ENCODE data around the gene FLT4. TPM values are rescaled to one million over a fixed set of nuclear protein-coding genes. Genes with fewer than 3 reads are reported as not detected.

FLT4 gene
- total RNA-seq, 1 donor from 2014 or later = 2.3 TPM

GRCh38 chr5:180605554-180606214, 43.7 kb downstream of the FLT4 start:
- no peak for DNase-seq

- no peak for DNase-seq
These were observed 45.1 kb downstream of the FLT4 start for GRCh38 chr5:180604271-180604670.

- no peak for DNase-seq
These were observed 46.3 kb downstream of the FLT4 start for GRCh38 chr5:180603076-180603594.

GRCh38 chr5:180602481-180603075, 46.8 kb downstream of the FLT4 start:
- DNase-seq = no peak

- DNase-seq = no peak
These were observed 47.6 kb downstream of the FLT4 start for GRCh38 chr5:180601591-180602480.

- no peak for DNase-seq
These were observed 48.8 kb downstream of the FLT4 start for GRCh38 chr5:180600554-180601041.

GRCh38 chr5:180599981-180600553, 49.3 kb downstream of the FLT4 start:
- no peak for DNase-seq

- no peak for DNase-seq
These were observed 49.8 kb downstream of the FLT4 start for GRCh38 chr5:180599590-180599914.

- no peak for DNase-seq
These were observed 50.4 kb downstream of the FLT4 start for GRCh38 chr5:180598797-180599589.

GRCh38 chr5:180598316-180598701, 51.1 kb downstream of the FLT4 start:
- DNase-seq = no peak

GRCh38 chr5:180596668-180597231, 52.6 kb downstream of the FLT4 start:
- DNase-seq = no peak

GRCh38 chr5:180596115-180596667, 53.2 kb downstream of the FLT4 start:
- no peak for DNase-seq

GRCh38 chr5:180595381-180596114, 53.9 kb downstream of the FLT4 start:
- DNase-seq = no peak

- DNase-seq = no peak
These were observed 54.4 kb downstream of the FLT4 start for GRCh38 chr5:180595046-180595379.

- DNase-seq = no peak
These were observed 54.9 kb downstream of the FLT4 start for GRCh38 chr5:180594311-180595045.

GRCh38 chr5:180593446-180594206, 55.8 kb downstream of the FLT4 start:
- no peak for DNase-seq

GRCh38 chr5:180592176-180592575, 57.2 kb downstream of the FLT4 start:
- DNase-seq = no peak

- DNase-seq = no peak
These were observed 58.0 kb downstream of the FLT4 start, which contains the start of gene SCGB3A1 for GRCh38 chr5:180591311-180591887. Gene SCGB3A1, minus strand, starts transcription at chr5:180591499. Its CDS starts 37 bp downstream, at chr5:180591462.
